ENCODE results near the gene BCAS1.

BCAS1 gene, protein sequence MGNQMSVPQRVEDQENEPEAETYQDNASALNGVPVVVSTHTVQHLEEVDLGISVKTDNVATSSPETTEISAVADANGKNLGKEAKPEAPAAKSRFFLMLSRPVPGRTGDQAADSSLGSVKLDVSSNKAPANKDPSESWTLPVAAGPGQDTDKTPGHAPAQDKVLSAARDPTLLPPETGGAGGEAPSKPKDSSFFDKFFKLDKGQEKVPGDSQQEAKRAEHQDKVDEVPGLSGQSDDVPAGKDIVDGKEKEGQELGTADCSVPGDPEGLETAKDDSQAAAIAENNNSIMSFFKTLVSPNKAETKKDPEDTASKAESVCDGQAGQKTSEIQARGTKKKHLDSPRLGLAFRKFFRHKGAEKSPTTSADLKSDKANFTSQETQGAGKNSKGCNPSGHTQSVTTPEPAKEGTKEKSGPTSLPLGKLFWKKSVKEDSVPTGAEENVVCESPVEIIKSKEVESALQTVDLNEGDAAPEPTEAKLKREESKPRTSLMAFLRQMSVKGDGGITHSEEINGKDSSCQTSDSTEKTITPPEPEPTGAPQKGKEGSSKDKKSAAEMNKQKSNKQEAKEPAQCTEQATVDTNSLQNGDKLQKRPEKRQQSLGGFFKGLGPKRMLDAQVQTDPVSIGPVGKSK

DNA sequence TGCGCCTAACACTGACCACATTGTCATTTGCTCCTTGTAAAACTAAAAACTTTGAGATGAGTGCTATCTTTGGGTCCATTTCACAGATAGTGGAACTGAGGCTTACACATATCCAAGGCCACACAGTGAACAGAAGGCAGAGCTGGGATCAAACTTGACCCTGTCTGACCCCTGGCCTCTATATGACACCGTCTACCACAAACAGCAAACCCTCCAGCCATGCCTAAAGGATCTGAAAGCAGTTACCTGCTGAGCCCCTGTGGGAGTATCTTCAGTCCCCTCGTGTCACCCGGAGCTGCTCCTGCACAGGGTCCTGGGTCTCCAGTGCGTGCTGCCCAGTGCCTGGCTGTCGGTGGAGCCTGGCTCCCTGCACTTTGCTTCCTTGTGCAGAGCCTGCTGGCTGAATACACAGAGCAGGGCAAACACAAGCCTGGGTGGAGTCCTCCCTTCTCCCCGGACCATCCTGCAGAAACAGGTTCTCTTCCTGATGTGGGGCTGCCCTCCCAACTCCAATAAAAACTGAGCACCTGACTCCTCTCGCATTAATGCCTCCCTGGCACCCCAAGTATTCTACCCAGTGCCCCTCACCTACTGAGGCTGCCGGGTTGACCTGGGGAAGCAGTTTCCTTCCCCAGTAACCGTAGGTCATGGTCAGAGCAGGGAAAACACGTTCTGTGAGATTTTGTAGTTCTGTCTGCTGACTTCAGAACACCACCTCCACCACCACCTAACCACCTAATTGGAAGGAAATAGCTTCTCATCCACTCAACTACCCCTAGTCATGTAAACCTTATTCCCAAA, at the start of gene BCAS1:
BCAS1 (minus strand) TSS at position 408 of the 801 bp plus-strand sequence. CDS start 11,876 bp downstream, outside the sequence.
- no peak for DNase-seq

DNA sequence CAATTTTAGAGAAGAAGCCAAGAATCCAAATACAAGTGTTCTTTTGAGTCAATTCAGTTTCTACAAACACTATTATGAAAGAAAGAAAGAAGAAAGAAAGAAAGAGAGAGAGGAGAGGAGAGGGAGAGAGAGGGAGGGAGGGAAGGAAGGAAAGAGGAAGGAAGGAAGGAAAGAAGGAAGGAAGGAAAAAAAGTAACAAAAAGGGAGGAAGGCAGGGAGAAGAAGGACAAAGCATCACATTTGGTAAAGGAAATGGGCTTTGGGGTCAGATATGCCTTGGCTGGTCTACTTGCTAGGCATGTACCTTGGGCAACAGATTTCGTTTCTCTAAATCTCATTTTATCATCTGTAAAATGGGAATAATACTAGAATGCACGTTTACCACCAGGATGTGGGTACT, 49.4 kb upstream of the BCAS1 start:
- no peak for DNase-seq

DNA sequence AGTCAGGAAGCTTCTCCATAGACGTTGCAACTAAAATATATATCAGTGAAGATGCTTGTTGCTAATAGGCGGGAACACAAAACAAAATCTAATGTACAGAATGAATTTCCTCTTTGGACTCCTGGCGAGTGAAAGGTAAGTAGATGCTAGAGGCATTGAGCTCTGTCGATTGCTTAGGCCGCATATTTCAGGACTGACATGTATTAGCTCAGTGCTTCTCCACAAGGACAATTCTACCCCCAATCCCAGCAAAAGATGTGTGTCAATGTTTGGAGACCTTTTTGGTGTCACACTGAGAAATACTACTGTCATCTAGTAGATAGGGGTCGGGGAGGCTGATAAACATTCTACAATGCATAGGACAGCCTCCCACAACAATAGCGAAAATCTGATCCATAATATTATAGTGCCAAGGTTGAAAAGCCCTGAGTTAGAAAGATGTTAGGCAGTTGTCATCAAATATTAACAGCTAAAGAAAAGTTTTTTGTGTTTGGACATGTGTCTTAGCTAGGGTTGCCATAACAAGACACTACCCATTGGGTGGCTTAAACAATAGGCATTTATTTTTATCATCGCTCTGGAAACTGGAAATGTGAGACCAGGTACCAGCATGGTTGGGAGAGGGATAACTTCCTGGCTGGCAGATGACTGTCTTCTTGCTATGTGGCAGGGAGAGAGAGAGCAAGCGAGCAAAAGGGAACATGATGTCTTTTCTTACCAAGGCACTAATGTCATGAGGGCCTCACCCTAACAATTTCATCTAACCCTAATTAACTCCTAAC, 48.0 kb upstream of the BCAS1 start:
- DNase-seq, result no peak

DNA sequence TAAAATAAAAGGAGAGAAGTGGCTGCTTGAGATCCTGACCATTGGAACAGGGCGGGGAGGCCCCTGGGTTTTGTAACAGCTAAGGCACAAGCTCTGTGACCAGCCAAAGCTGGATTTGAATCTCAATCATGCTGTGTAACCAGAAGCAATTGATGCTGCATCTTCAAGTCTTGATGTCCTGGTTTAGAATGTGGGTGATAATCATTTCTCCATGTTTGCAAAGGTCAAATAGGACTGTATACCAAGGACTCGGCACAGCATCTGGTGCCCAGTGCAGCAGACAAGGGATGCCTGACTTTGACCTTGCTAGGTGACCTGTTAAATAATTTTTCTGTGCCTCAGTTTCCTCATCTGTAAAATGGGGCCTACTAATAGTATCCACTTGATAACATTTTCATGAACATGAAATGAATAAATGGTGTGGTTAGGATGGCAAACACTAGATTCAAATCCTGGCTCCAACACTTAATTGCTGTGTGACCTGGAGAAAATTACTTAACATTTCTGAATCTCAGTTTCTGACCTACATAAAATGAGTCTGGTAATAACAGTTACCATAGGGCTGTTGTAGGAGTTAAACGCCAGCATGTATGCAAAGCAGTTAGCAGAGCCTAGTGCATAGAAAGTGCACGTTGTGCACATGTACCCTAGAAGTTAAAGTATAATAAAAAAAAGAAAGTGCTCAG, 46.3 kb upstream of the BCAS1 start:
- DNase-seq, result no peak

DNA sequence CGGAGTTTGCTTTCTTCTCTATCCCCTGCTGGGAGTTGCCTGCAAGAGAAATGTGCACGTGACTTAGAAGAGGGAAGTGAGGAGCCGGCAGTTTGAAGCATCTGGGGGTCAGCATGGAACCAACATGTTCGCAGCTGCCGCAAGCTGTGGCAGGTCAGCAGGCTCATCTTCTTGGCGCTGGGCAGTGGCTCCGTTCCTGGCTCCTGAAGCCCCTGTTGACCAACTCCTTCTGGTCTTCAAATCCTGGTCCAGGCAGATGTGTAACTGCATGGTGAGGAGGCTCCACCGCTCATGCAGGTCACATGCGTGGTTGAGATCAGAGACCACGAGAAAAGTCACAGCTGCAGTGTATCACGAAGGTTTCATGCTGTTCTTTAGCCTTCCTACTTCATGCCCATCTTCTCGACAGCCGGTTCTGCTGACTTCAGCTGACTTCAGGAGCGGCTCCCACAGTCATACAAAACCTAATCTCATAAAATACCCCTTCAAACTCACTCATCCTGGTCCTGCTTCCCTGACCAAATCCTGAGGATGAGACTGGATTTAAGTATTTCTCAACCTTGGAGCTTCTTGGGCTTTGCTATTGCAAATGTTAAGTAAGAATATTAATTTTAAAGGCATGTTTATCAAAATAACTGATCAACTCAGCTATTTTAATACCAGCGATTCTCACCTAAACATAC, 44.9 kb upstream of the BCAS1 start:
- no peak for DNase-seq

DNA sequence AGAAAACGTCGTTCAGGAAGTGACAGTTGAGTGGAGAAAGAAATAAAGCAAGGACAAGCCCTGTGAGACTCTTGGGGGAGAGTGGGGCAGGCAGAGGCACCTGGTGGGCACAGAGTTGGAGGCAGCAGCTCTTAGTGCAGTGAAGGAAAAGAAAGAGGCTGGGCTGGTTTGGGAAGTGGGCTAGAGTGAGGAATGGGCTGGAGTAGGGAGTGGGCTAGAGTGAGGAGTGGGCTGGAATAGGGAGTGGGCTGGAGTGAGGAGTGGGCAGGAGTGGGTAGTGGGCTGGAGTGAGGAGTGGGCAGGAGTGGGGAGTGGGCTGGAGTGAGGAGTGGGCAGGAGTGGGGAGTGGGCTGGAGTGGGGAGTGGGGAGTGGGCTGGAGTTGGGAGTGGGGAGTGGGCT, 43.7 kb upstream of the BCAS1 start:
- no peak for DNase-seq

DNA sequence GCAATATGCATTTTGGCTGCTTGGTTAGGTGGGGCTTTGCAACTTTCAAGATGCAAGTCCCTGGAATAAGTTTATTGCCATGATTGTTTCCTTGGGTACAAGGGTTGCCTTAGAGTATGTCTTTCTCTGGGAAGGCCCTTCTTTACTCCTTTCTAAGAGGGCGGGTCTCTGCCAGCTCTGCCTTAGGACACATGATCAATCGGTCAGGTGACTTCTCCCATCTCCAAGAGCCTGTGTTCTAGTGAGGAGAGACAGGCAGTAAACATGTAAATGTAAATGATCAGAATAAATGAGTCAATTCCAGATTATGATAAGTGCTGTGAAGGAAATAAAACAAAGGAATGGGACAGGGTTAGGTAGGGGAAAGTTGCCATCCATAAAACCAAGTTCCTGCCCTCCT, 43.2 kb upstream of the BCAS1 start:
- DNase-seq, result no peak

DNA sequence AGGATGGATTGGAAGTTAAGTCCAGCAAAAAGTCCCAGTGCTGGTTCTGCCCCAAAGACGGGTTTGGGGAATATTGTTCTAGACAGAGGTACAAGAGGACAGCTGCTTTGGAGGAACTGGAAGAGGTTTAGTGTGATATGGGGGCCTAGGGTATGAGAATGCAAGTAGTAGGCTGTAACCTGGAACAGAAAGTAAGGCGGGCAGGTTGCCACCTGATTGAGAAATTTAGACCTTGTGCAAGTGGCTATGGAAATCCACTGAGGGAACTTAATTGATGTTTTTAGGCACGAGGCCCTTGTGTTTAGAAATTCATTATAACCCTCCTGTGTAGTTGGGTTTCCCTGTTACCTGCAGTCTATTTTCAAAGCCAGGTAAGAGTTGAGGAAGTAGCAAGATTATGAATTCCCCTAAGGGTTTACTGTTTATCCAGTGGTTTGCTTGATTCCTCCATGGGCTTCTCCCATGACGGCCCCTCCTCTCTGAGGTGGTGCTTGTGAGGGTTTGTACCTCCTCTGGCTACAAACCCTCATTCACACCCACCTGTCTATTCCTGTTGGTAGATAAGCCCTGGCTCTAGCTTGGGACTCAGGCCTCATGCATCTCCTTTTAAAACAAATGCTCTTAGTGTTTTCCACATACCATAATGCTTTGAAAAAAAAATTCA, 42.0 kb upstream of the BCAS1 start:
- no peak for DNase-seq

DNA sequence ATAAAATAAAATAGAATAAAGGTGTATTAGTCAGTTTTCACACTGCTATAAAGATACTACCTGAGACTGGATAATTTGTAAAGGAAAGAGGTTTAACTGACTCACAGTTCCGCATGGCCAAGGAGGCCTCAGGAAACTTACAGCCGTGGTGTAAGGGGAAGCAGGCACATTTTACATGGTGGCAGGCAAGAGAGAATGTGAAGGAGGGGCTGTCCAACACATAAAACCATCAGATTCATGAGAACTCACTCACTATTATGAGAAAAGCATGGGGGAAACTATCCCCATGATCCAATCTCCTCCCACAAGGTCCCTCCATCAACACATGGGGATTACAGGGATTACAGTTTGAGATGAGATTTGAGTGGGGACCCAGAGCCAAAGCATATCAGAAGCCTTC, 41.1 kb upstream of the BCAS1 start:
- no peak for DNase-seq

DNA sequence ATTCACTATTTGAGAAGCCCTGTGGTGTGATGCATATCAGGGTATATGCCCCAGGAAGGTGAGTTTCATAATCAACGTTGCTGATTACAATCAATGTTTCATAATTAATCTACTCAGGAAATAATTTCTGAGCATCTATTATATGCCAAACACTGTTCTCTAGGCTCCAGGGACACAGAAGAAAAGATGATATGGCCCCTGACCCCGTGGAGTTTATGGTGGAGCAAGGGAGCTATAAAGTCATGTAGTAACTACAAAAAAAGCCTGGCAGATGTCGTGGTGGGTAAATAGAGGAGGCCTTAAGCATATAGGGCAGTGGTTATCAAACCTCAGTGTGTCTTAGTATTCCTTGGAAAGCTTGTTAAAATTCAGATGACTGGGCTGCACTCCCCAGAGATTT, 40.1 kb upstream of the BCAS1 start:
- no peak for DNase-seq

DNA sequence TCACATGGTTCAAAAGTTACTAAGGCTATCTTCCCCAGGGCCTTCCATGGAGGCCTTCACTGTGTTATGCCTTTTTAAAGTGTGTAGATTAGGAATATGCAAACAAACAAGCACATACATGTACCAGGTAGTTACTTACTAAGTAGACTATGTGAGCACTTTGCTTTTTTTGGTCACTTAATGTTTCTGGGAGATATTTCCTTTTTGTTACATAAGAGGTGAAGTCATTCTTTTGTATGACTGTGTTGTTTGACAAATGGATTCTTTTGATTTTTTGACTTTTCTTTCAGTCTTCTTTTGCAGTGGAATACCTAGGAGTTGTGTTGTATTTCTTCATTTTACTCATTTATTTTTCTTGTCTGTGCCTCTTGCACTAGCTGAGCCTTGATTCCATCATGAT, 39.6 kb upstream of the BCAS1 start:
- DNase-seq, result no peak

DNA sequence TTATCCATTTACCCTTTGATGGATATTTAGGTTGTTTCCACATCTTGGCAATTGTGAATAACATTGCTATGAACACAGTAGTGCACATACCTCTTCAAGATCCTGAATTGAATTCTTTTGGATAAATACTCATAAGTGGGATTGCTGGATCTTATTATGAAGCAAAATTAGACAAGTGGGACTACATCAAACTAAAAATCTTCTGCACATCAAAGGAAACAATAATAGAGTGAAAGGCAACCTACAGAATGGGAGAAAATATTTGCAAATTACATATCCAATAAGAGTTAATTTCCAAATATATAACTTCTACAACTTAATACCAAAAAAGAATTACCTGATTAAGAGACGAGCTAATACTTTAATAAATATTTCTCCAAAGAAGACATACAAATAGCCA, 38.4 kb upstream of the BCAS1 start:
- no peak for DNase-seq

DNA sequence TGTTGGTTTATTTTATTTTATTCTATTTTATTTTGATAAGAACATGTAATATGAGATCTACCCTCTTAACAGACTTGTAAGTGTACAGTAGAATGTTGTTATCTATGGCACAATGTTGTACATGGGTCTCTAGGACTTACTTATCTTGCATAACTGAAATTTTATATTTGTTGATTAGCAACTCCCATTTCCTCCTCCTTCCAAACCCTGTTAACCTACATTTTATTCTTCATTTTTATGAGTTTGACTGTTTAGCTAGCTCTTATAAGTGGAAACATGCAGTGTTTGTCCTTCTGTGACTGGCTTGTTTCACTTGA, 37.9 kb upstream of the BCAS1 start:
- DNase-seq, result no peak

DNA sequence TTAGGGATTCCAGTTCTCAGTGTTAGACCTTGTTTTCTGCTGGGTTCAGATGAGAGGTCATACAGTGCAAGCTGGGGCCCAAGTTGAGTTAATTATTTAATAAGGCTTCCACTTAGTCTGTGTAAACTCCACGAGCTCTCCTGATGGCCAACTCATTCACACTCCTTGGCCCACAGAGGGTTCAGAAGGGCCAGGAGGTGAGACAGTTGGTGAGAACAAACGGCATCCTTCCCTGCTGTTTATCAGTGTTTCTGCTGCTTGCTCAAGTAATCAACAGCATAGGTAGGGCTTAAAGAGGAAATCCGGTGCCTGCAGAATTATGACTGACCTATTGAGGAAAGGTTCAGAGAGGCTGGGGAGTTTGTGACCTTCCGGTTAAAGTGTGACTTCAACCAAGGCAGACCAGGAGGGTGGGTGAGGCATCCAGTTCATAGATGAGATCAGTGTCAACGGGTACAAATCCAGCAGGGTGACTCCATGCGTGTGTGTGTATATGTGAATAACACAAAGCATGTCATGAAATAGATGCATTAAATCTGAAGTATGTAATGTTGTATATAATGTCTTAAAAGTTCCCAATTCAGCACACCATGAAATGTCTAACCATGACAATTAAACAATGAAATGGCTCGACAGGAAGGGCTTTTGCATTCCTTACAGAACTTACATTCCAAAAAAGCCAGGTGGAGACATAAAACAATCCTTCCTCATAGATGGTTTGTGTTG, 37.4 kb upstream of the BCAS1 start:
- DNase-seq, result no peak

DNA sequence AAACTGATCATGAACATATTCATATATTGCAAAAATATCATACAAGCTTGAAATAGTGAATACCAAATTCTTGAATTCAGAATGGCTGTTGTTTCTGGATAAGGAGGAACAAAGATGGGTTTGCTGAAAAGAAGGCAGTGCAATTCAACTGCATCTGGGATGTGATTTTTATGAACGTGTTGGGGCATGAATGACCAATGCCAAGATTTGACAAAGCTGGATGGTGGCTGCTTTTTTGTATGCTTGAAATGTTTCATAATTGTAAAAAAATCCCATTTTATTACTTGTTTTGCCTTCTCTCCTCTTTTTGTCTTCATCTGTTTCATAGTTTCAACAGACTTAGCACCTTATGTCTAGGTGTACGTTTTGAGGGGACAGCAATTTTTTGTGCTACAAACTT, 36.8 kb upstream of the BCAS1 start:
- DNase-seq, result no peak

DNA sequence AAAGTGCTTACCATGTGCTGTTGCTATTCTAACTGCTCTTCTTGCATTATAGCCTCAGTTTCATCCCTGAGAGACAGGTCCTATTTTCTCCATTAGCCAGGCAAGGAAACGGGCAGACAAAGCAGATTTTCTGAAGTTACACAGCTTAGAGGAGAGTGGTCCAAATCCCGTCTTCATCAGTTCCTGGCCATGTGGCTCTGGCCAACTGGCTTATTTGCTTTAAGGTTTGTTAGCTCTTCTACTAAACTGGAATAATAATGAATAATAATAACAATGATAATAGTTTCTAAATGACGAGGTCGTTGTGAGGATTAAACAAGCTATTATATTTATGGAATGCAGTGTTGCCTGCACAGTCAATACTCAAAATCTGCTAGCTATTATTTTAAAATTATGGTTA, 35.8 kb upstream of the BCAS1 start:
- DNase-seq, result no peak

DNA sequence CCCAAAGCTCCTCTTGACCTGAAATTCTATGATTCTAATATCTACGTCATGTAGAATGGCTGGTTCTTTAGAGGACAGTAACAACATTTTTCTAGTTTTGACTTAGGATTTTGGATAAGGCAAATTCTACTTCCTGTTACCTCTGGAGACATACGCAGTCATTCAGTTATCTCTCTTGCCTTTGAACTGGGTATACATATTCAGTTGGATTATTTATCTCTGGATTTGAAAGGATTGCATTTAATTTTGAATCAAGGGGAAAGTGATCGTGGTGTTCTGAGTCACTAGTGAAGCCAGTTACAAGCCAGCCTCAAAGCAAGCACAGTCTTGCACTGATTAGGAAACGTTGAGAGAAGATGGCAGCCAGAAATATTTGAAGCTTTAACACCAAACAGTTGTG, 35.3 kb upstream of the BCAS1 start:
- DNase-seq, result no peak

DNA sequence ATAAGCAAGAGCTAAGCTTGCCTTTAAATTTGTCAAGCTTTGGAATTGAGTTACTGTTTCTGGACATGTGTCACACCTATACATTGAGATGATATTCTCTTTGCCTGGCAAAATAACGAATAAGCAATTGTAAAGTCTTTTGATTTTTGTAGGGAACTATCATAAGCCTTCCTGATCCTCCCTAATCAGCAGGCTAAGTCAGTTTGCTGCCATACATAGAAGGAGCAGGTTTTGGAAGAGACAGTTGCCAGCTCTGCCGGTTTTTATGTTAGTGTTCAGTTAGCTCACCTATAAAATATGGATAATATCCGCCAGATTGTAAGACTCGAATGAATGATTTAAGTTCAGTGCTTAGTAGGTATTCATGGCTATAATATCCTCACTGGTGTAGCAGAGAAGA, 34.4 kb upstream of the BCAS1 start:
- DNase-seq, result no peak

DNA sequence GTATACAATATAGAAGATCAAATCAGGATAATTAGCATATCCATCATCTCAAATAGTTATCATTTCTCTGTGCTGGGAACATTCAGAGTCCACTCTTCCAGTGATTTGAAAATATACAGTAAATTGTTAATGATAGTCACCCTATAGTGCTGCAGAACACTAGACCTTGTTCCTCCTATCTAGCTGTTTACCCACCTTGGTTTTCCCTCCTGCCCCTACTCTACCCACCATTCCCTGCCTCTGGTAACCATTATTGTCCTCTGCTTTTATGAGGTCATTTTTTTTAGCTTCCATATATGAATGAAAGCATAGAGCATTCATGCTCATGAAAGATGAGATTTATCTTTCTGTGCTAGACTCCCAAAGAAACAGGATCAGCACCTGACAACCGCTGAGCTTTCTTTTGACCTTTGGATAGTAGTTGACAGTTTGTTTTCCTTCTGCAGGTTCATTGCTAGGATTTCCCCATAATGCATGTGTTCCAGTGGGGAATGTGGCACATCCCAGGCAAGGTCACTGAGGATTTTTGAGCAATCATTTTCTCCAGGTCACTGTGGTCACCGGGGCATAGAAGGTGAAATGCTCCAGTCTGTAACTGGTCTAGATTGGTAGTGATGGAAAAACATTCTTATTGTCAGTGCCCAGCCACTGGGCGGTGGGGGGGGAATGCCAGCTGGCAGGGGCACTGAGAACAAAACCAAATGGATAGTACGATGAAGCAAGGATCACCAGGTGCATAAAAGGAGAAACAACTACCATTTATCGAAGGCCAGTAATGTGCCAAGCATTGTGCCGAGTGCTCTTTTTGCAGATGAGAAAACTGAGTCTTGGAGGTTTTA, 33.6 kb upstream of the BCAS1 start:
- DNase-seq, result no peak

All from kidney glomerular epithelial cell (primary cell).